GM21381 (cell line): ENCODE data around the gene FAM131B.

Experiments
- ATAC-seq: cut with Tn5 transposase; IDR thresholded peaks from one replicate; pipeline ENCODE4 v1.9.1; 2021; ENCODE audit warnings: mild to moderate bottlenecking, moderate library complexity; ENCODE audit not compliant: unreplicated experiment

FAM131B gene

GRCh38 chr7:143360788-143361551 lies 1.5 kb downstream of the FAM131B start:
- no peak for ATAC-seq

DNA sequence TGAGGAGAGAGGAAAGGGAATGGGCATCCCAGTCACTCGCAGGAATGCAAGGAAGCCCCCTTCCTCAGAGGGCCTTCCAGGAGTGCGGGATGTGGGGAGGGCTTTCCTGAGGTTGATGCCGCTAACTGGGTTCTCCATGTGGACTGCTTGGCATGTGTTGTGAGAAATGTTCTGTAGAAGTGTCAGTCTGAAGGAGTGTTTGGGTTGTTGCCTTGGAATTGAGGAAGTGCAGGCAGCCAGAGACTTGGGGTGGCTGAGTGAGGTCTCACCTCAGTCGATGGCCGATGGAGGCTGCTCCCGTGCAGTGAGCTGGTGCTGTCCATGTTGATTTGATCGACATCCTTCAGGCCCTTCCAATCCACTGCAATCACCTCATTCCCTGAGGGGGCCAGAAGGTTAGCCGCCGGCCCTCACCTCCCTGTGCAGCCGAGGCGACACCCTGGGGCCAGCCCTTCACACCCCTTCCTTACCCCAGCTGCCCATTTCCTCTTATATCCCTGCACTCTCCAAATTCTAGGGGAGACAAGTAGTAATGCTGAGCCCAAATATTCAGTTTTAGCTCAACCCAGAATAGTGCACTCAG lies 2.7 kb downstream of the FAM131B start:
- no peak for ATAC-seq

- ATAC-seq = no peak
These were observed 3.9 kb downstream of the FAM131B start for GRCh38 chr7:143358626-143359025.

DNA sequence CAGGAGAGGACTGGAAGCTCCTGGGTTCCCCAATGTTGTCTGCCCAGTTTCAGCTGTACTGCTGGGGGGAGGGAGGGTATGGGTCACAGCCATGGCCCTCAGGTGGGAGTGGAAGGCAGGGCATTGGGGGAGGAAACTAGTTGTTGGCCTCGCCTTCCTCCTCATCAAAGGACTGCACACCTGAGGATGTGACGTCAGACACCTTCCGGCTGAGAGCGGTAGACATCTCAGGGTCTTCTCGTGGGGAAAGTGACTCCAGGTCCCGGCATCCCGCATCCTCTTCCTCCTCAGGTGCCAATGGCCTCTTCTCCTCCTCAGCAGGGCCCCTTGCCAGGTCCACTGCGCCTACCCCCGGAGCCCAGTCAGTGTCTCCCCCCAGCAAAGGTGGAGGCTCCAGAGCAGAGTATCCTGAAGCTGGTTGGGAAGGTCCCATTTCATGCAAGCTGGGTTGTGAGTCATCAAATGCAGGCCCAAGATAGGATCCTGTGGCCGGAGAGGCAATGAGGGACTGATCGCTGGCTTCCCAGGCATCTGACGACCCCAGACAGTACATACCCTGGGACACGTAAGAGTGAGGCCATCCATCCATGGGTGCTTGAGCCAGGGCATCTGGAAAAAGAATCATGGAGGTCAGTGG lies 6.0 kb downstream of the FAM131B start:
- no peak for ATAC-seq

DNA sequence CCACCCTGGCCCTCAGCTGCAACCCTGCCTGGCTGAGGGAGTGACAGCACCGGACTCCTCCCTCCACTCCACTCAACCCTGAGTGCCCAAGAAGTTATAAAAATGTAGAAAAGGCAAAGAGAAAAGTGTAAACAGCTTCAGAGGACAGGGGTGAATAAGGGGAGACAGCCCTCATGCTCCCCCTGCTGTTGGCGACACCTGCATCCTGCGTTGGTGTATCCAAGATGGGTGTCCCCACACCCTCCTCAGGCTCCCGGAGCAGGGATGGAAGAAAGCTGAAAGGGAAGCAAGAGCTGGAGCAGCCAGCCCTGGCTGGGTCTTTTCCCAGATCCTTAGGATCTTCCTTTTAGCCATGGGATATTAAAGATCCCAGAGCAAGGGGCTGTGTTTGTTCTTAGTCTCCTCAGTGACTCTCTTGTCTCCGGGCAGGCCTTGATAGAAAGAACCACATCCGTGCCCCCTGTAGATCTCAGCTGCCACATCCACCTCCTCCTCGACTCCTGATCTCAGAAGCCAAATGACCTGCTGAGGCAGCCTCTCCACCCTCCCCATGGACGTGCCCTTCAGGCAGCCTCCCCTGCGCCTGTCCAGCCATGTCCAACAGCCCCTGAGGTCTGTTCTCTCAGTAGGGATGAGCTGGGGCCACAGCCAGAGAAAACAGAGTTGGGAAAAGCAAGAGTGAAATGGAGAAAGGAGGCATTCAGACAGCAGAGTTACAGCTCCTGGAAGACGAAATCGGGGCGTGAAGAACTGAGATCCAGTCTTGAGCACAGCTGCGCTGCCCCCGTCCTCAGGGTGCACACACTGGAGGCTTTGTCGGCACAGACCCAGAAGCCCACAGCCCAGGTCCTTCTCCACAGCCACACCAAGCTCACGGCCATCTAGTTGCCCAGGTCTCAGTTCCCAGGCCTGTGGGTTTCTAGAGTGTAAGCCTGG lies 6.8 kb downstream of the FAM131B start:
- no peak for ATAC-seq

DNA sequence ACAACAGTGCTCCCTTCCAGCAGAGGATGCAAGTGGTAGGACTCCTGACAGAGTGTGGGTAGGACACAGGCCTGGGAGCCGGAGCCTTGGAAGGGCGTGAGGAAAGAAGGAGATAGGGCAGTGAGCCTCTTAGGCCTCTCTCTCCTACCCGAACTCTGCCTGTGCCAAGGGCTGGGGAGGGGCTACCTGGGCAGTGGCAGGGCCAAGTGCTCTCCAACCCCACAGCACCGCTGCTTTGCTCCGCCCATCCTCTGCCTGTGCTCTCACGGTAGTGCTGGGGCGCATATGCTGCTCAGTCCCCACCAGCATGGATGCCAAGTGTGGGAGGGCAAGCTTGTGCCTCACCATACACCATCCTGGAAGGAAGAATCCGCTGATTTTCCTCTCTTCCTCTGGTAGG lies 7.5 kb downstream of the FAM131B start:
- ATAC-seq = no peak

GRCh38 chr7:143354376-143354775 lies 8.1 kb downstream of the FAM131B start:
- ATAC-seq = no peak

DNA sequence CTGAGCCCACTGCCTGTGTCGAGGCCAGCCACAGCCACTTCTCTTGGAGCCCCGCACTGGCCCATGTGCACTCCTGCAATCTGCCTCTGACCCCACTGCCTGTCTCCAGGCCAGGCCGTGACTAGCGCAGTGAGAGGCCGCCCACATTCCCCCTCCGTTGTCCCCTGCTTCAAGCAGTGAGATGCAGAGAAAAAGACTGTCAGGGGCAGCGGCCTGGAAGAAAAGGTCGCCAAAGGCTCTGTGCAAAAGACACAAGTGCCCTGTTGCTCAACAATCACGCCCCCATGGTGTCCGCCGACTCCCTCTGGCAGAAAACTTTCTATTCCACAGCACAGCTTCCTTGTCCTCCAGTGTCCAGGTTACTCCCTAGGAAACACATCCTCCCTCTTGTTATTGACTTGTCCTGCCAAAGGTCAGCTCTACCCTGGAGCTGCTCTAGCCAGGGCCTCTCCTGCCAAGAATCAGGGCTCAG lies 9.9 kb downstream of the FAM131B start:
- ATAC-seq = no peak

GRCh38 chr7:143351574-143351973 lies 10.9 kb downstream of the FAM131B start:
- ATAC-seq = no peak

- no peak for ATAC-seq
These were observed 11.5 kb downstream of the FAM131B start for GRCh38 chr7:143351060-143351459.

GRCh38 chr7:143347950-143348349 lies 14.6 kb downstream of the FAM131B start:
- no peak for ATAC-seq

GRCh38 chr7:143346018-143346417 lies 16.5 kb downstream of the FAM131B start:
- no peak for ATAC-seq

DNA sequence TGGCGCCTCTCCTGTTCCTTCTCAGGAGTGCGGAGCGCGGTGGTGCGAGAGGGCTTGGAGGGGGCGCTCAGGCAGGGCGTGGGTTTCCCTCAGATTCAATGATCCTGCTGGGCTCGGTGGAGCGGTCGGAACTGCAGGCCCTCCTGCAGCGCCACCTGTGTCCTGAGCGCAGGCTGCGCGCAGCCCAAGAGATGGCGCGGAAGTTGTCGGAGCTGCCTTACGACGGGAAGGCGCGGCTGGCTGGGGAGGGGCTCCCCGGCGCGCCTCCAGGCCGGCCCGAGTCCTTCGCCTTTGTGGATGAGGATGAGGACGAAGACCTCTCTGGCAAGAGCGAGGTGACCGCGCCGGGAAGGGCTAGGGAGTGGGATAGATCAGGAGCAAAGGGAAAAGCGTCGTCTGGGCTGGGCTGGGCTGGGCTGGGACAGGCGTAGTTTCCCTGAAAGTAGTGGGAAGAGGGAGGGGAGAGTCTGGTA lies 17.0 kb downstream of the FAM131B start:
- ATAC-seq = peak; percentile 88

DNA sequence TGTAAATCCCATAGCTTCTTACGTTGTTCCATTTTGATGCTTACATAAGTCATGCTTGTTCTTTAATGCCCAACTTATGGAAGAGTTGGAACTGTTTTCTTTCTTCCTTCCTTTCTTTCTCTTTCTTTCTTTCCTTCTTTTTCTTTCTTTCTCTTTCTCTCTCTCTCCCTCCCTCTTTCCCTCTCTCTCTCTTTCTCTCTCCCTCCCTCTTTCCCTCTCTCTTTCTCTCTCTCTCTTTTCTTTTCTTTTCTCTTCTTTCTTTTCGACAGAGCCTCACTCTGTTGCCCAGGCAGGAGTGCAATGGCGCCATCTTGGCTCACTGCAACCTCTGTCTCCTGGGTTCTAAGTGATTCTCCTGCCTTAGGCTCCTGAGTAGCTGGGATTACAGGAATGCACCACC lies 18.9 kb downstream of the FAM131B start:
- no peak for ATAC-seq

DNA sequence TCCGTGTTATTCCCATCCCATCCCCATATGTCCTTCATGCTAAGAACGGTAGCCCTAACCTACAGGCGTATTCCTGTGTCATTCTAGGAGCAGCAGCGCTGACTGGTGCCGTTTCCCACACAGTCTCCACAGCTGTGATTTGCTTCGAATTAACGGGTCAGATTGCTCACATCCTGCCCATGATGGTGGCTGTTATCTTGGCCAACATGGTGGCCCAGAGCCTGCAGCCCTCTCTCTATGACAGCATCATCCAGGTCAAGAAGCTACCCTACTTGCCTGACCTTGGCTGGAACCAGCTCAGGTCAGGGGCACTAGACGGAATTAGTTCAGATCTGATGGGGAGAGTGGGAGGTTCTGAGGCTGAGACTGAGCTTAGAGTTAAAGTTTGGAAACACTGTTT lies 20.7 kb downstream of the FAM131B start:
- no peak for ATAC-seq

GRCh38 chr7:143337216-143337615 lies 25.3 kb downstream of the FAM131B start:
- no peak for ATAC-seq

DNA sequence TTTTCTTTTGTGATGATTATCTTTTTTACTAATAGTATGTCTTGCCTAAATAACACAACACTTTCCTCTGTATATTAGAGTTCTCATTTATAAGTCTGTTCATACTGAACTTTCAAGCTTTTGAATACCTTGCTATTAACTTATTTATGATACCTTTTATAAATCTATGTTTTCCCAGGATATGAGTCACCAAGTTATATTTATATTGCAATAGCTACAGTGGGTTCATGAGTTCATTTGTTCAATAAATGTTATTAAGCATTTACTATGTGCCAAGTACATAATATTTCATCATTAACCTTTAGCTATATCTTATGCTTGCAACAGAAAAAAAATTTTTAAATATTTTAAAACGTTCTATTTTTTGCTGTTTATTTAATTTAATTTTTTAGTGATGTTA lies 28.3 kb downstream of the FAM131B start:
- no peak for ATAC-seq

GRCh38 chr7:143331179-143331801 lies 31.2 kb downstream of the FAM131B start:
- ATAC-seq = no peak

- ATAC-seq = no peak
These were observed 32.9 kb downstream of the FAM131B start for GRCh38 chr7:143329471-143330170.

DNA sequence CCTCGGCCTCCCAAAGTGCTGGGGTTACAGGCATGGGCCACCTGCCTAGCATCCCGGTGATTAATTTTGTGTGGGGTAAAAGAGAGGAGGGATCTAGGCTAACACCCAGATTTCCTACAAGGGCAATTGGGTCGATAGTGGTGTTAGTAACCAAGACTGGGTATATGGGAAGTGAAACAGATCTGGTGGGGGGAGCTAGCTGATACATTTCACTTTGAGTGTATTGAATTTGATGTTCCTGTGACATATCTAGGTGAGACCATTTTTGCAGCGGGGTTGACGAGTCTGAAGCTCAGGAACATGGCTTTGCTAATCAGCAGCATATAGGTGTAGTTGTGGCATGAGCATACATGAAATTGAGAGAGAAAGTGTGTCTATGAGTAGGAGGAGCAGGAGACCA lies 34.6 kb downstream of the FAM131B start:
- no peak for ATAC-seq
